ENCODE results near the gene GPR137C. TPM values are rescaled to one million over a fixed set of nuclear protein-coding genes. Genes with fewer than 3 reads are reported as not detected.

The GPR137C gene
- total RNA-seq, 1 donor from 2014 or later: 8.7 TPM

DNA sequence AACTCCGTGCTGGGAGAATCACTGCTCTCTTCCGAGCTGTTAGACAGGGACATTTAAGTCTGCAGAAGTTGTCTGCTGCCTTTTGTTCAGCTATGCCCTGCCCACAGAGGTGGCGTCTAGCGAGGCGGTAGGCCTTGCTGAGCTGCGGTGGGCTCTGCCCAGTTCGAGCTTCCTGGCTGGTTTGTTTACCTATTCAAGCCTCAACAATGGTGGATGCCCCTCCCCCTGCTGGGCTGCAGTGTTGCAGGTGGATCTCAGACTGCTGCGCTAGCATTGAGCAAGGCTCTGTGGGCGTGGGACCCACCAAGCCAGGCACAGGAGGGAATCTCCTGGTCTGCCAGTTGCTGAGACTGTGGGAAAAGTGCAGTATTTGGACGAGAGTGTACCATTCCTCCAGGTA is 43.7 kb downstream of the GPR137C start:
- peaks cover 34% of the 10 kb centered on the region for H3K9me3 Mint-ChIP-seq (ENCODE audit: low read depth)
- TF ChIP-seq, protein P1, sequence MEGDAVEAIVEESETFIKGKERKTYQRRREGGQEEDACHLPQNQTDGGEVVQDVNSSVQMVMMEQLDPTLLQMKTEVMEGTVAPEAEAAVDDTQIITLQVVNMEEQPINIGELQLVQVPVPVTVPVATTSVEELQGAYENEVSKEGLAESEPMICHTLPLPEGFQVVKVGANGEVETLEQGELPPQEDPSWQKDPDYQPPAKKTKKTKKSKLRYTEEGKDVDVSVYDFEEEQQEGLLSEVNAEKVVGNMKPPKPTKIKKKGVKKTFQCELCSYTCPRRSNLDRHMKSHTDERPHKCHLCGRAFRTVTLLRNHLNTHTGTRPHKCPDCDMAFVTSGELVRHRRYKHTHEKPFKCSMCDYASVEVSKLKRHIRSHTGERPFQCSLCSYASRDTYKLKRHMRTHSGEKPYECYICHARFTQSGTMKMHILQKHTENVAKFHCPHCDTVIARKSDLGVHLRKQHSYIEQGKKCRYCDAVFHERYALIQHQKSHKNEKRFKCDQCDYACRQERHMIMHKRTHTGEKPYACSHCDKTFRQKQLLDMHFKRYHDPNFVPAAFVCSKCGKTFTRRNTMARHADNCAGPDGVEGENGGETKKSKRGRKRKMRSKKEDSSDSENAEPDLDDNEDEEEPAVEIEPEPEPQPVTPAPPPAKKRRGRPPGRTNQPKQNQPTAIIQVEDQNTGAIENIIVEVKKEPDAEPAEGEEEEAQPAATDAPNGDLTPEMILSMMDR (IDR thresholded peaks at IDR 0.05; ENCODE audit: unreplicated experiment): no peak
- H3K27ac Mint-ChIP-seq: no peak overlapping the region
- no peak for DNase-seq (ENCODE audit: low spot score, unreplicated experiment)
- peaks cover 3% of the 10 kb centered on the region for H3K4me1 Mint-ChIP-seq (ENCODE audit: low read depth)
- no peak overlapping the region for H3K4me3 Mint-ChIP-seq (ENCODE audit: low read depth)
- H3K36me3 Mint-ChIP-seq (ENCODE audit: insufficient read depth): peaks cover 32% of the 10 kb centered on the region
- H3K27me3 Mint-ChIP-seq: no peaks in the 10 kb centered on the region

DNA sequence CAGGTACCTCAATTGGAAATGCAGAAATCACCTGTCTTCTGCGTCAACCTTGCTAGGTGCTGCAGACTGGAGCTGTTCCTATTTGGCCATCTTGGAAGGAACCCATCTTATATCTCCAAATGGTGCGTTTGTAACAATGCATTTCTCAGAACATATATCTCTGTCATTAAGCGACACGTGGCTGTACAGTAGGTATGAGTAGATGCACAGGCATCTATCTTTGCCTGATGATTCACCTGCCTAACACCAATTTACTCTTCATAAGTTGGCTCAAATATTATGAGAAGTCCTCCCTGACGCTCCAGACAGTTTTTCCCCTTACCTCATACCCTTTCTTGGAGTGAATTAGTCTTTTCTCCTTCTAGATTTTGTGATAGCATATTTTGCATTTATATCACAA is 44.2 kb downstream of the GPR137C start:
- Mint-ChIP-seq H3K36me3 (ENCODE audit: insufficient read depth) (peaks cover 28% of the 10 kb centered on the region), H3K4me1 (ENCODE audit: low read depth) (peaks cover 3% of the 10 kb centered on the region), H3K27ac (no peak overlapping the region), H3K4me3 (ENCODE audit: low read depth) (no peak overlapping the region), H3K27me3 (no peaks in the 10 kb centered on the region), H3K9me3 (ENCODE audit: low read depth) (peaks cover 28% of the 10 kb centered on the region)
- DNase-seq (ENCODE audit: low spot score, unreplicated experiment): no peak
- TF ChIP-seq, protein P1 (IDR thresholded peaks at IDR 0.05; ENCODE audit: unreplicated experiment): no peak

DNA sequence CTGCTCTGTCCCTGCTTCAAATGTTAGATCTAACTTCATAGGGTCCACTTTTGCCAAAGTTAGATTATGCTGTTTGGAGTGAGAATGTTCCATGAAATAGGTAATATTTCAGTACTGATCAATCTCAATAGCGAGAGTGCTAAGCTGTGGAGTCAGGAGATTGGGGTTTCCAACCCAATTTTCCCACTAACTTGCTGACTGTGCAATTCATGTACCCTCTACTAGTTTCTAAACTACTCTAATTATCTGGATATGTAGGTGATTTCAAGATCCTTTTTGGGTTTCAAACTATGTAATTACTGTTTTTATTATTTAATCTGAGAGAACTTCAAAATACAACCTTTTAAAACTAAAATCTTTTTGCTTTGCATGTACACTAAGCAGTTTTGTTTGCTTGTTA is 45.9 kb downstream of the GPR137C start:
- H3K9me3 Mint-ChIP-seq (ENCODE audit: low read depth): peaks cover 21% of the 10 kb centered on the region
- TF ChIP-seq, protein P1 (IDR thresholded peaks at IDR 0.05; ENCODE audit: unreplicated experiment): no peak
- peaks cover 25% of the 10 kb centered on the region for H3K36me3 Mint-ChIP-seq (ENCODE audit: insufficient read depth)
- DNase-seq (ENCODE audit: low spot score, unreplicated experiment): no peak
- peaks cover 3% of the 10 kb centered on the region for H3K4me1 Mint-ChIP-seq (ENCODE audit: low read depth)
- no peak overlapping the region for H3K4me3 Mint-ChIP-seq (ENCODE audit: low read depth)
- no peak overlapping the region for H3K27ac Mint-ChIP-seq
- H3K27me3 Mint-ChIP-seq: no peaks in the 10 kb centered on the region

DNA sequence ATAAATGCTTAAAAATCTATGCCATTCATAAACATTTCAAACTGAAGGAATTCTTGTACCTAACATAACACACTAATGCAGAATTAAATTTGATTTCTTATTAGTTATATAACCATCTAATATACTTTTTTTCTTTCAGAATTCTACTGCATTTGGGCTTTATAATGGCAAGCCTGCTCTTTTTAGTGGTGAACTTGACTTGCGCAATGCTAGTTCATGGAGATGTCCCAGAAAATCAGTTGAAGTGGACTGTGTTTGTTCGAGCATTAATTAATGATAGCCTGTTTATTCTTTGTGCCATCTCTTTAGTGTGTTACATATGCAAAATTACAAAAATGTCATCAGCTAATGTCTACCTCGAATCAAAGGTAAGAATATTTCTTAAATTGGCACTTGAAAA is 47.3 kb downstream of the GPR137C start:
- H3K36me3 Mint-ChIP-seq (ENCODE audit: insufficient read depth): peaks cover 26% of the 10 kb centered on the region
- no peak for DNase-seq (ENCODE audit: low spot score, unreplicated experiment)
- H3K4me1 Mint-ChIP-seq (ENCODE audit: low read depth): no peaks in the 10 kb centered on the region
- H3K27ac Mint-ChIP-seq: no peak overlapping the region
- H3K4me3 Mint-ChIP-seq (ENCODE audit: low read depth): no peak overlapping the region
- TF ChIP-seq, protein P1 (IDR thresholded peaks at IDR 0.05; ENCODE audit: unreplicated experiment): no peak
- H3K27me3 Mint-ChIP-seq: no peaks in the 10 kb centered on the region
- H3K9me3 Mint-ChIP-seq (ENCODE audit: low read depth): peaks cover 18% of the 10 kb centered on the region

DNA sequence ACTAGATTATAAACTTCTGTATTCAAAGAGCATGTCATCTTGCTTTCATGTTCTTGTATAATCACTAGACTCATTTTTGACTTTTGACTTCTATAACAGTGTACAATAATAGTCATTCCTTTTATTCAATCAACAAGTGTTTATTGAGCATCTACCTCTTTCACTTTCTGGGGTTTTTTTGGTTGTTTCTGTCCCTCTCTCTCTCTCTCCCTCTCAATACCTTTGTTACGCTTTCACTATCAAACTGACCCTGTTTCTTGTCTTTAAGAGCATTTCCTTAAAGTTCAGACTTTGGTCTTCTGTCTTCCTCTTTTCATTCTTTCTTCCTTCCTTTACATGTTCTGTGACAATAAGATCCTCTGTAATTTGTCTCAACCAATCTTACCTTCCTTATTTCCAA is 49.5 kb downstream of the GPR137C start:
- TF ChIP-seq, protein P1 (IDR thresholded peaks at IDR 0.05; ENCODE audit: unreplicated experiment): no peak

More for the DNA sequence above, 49.5 kb downstream of the GPR137C start:
- no peak for DNase-seq (ENCODE audit: low spot score, unreplicated experiment)
- Mint-ChIP-seq H3K27ac (no peak overlapping the region), H3K4me3 (ENCODE audit: low read depth) (no peak overlapping the region), H3K27me3 (no peaks in the 10 kb centered on the region), H3K36me3 (ENCODE audit: insufficient read depth) (peaks cover 25% of the 10 kb centered on the region), H3K9me3 (ENCODE audit: low read depth) (peaks cover 15% of the 10 kb centered on the region), H3K4me1 (ENCODE audit: low read depth) (no peaks in the 10 kb centered on the region)
